Neural progenitor cell (in vitro differentiated cells): ENCODE results near the gene ZBTB42. TPM values are rescaled to one million over a fixed set of nuclear protein-coding genes. Genes with fewer than 3 reads are reported as not detected.

ENCODE experiments used
- DNase-seq: peaks from one replicate; pipeline ENCODE4 v3.0.0-alpha.2; 2016; ENCODE audit warnings: low spot score
- H2AFZ ChIP-seq: fragments of 200-600 bp; sonication (generic); replicated peaks from 2 replicates; pipeline ENCODE4 v1.6.1; 2016; ENCODE audit warnings: antibody characterized with exemption
- H3F3A ChIP-seq: fragments of 200-600 bp; sonication (generic); 2 replicates; pipeline ENCODE4 v1.6.1; 2016; ENCODE audit warnings: antibody characterized with exemption, low read depth
- H3K27ac ChIP-seq: fragments of 200-600 bp; sonication (generic); 2 replicates; pipeline ENCODE4 v1.5.1; 2016; ENCODE audit warnings: mild to moderate bottlenecking
- H3K27me3 ChIP-seq: fragments of 200-600 bp; sonication (generic); 2 replicates; pipeline ENCODE4 v1.6.1; 2016; ENCODE audit warnings: mild to moderate bottlenecking, moderate library complexity
- H3K36me3 ChIP-seq: fragments of 200-600 bp; sonication (generic); 2 replicates; pipeline ENCODE4 v1.5.1; 2016
- H3K4me1 ChIP-seq: fragments of 200-600 bp; sonication (generic); 2 replicates; pipeline ENCODE4 v1.6.1; 2016; ENCODE audit warnings: mixed run types
- H3K4me2 ChIP-seq: fragments of 200-600 bp; sonication (generic); 2 replicates; pipeline ENCODE4 v1.6.1; 2016
- H3K4me3 ChIP-seq: fragments of 200-600 bp; sonication (generic); 2 replicates; pipeline ENCODE4 v1.5.1; 2016
- H3K79me2 ChIP-seq: fragments of 200-600 bp; sonication (generic); 2 replicates; pipeline ENCODE4 v1.6.1; 2016; ENCODE audit warnings: low read depth
- H3K9ac ChIP-seq: fragments of 200-600 bp; sonication (generic); 2 replicates; pipeline ENCODE4 v1.6.1; 2016
- H3K9me3 ChIP-seq: fragments of 200-600 bp; sonication (generic); 2 replicates; pipeline ENCODE4 v1.5.1; 2016; ENCODE audit warnings: low read depth
- H4K20me1 ChIP-seq: fragments of 200-600 bp; sonication (generic); 2 replicates; pipeline ENCODE4 v1.6.1; 2016; ENCODE audit warnings: low read depth
- H3K27ac Mint-ChIP-seq: 3 replicates; pipeline ENCODE4 v1.8.0; 2021; ENCODE audit warnings: mixed read lengths
- H3K27me3 Mint-ChIP-seq: 2 replicates; pipeline ENCODE4 v1.8.0; 2022; ENCODE audit warnings: low read depth, mild to moderate bottlenecking, inconsistent platforms, moderate library complexity, mixed read lengths; ENCODE audit not compliant: insufficient read depth
- H3K36me3 Mint-ChIP-seq: 3 replicates; pipeline ENCODE4 v1.8.0; 2021; ENCODE audit warnings: mixed read lengths
- H3K4me1 Mint-ChIP-seq: 3 replicates; pipeline ENCODE4 v1.8.0; 2021; ENCODE audit warnings: mixed read lengths
- H3K4me3 Mint-ChIP-seq: 3 replicates; pipeline ENCODE4 v1.8.0; 2021; ENCODE audit warnings: mild to moderate bottlenecking, moderate library complexity, mixed read lengths
- H3K9me3 Mint-ChIP-seq: 3 replicates; pipeline ENCODE4 v1.8.0; 2020; ENCODE audit warnings: mixed read lengths
- CTCF ChIP-seq: fragments of 200-600 bp; sonication (generic); IDR thresholded peaks from 2 replicates; pipeline ENCODE4 v1.5.1; 2017; ENCODE audit warnings: antibody characterized with exemption, mild to moderate bottlenecking
- EZH2 ChIP-seq: fragments of 200-600 bp; sonication (generic); IDR thresholded peaks from 2 replicates; pipeline ENCODE4 v1.6.1; 2017; ENCODE audit warnings: antibody characterized with exemption, mild to moderate bottlenecking, moderate library complexity
- EZH2phosphoT487 ChIP-seq: fragments of 200-600 bp; sonication (generic); IDR thresholded peaks from 2 replicates; pipeline ENCODE4 v1.6.1; 2017; ENCODE audit warnings: antibody characterized with exemption
- total RNA-seq: library from RNA; depleted of rRNA; stranded (reverse); fragments of >200 nt; gene quantifications from 2 replicates; pipeline ENCODE4 v1.2.3, GENCODE V29; 2015; ENCODE audit warnings: low replicate concordance

Gene ZBTB42
- total RNA-seq, 1 donor from 2014 or later, result 0.41 TPM

- Histone ChIP-seq H4K20me1 (peaks cover 76% of the 10 kb centered on the region), H3K9ac (no peak overlapping the region), H2AFZ (no peak overlapping the region), H3K9me3 (no peaks in the 10 kb centered on the region), H3K36me3 (no peaks in the 10 kb centered on the region), H3K27me3 (no peaks in the 10 kb centered on the region), H3K27ac (no peak overlapping the region), H3K79me2 (peaks cover 41% of the 10 kb centered on the region), H3K4me2 (no peak overlapping the region), H3K4me1 (peaks cover 7% of the 10 kb centered on the region), H3F3A (no peaks in the 10 kb centered on the region), H3K4me3 (no peak overlapping the region)
- Mint-ChIP-seq H3K36me3 (peaks cover 23% of the 10 kb centered on the region), H3K27me3 (peaks cover 2% of the 10 kb centered on the region), H3K4me1 (peaks cover 20% of the 10 kb centered on the region), H3K4me3 (no peak overlapping the region), H3K27ac (no peak overlapping the region), H3K9me3 (no peaks in the 10 kb centered on the region)
- TF ChIP-seq CTCF (no peak), EZH2 (no peak)
- DNase-seq, result no peak
Measured at GRCh38 chr14:104757681-104758392, 43.1 kb upstream of the ZBTB42 start.

- Histone ChIP-seq H3F3A (no peaks in the 10 kb centered on the region), H3K4me3 (no peak overlapping the region), H3K9ac (no peak overlapping the region), H3K79me2 (peaks cover 28% of the 10 kb centered on the region), H3K27ac (no peak overlapping the region), H4K20me1 (peaks cover 63% of the 10 kb centered on the region), H3K9me3 (no peaks in the 10 kb centered on the region), H3K27me3 (no peaks in the 10 kb centered on the region), H2AFZ (no peak overlapping the region), H3K36me3 (peaks cover 3% of the 10 kb centered on the region), H3K4me1 (peaks cover 2% of the 10 kb centered on the region), H3K4me2 (no peak overlapping the region)
- no peaks in the 10 kb centered on the region for H3K9me3 Mint-ChIP-seq
- H3K36me3 Mint-ChIP-seq, result peaks cover 27% of the 10 kb centered on the region
- TF ChIP-seq CTCF (no peak), EZH2 (no peak), EZH2phosphoT487 (no peak)
- peaks cover 13% of the 10 kb centered on the region for H3K4me1 Mint-ChIP-seq
- DNase-seq, result no peak
- H3K4me3 Mint-ChIP-seq, result no peak overlapping the region
- H3K27ac Mint-ChIP-seq, result no peak overlapping the region
- peaks cover 2% of the 10 kb centered on the region for H3K27me3 Mint-ChIP-seq
Measured at GRCh38 chr14:104758981-104759969, 41.6 kb upstream of the ZBTB42 start.

GRCh38 chr14:104765517-104765916 is 35.4 kb upstream of the ZBTB42 start:
- Histone ChIP-seq H3K27me3 (no peaks in the 10 kb centered on the region), H3K4me3 (no peak overlapping the region), H3K9ac (no peak overlapping the region), H3K79me2 (no peaks in the 10 kb centered on the region), H3K4me2 (no peak overlapping the region), H3K9me3 (no peaks in the 10 kb centered on the region), H3K4me1 (peaks cover 4% of the 10 kb centered on the region), H3F3A (peaks cover 7% of the 10 kb centered on the region), H4K20me1 (peaks cover 21% of the 10 kb centered on the region), H3K27ac (no peak overlapping the region), H2AFZ (no peak overlapping the region), H3K36me3 (peaks cover 3% of the 10 kb centered on the region)
- peaks cover 2% of the 10 kb centered on the region for H3K27me3 Mint-ChIP-seq
- H3K4me3 Mint-ChIP-seq, result no peak overlapping the region
- peaks cover 2% of the 10 kb centered on the region for H3K9me3 Mint-ChIP-seq
- no peak for TF ChIP-seq EZH2phosphoT487
- DNase-seq, result no peak
- H3K27ac Mint-ChIP-seq, result no peak overlapping the region
- H3K4me1 Mint-ChIP-seq, result peaks cover 20% of the 10 kb centered on the region
- H3K36me3 Mint-ChIP-seq, result peaks cover 25% of the 10 kb centered on the region
